H4 (cell line): ENCODE results near the gene MAPKAPK3. TPM values are rescaled to one million over a fixed set of nuclear protein-coding genes. Genes with fewer than 3 reads are reported as not detected.
"Not testable (repeated sequence)": the region's sequence is repeated elsewhere in the genome, so short reads cannot be mapped to it uniquely, and the experiment has no call there.

Experiments
- DNase-seq: peaks from one replicate; pipeline ENCODE4 v3.0.0-alpha.2; 2015; ENCODE audit warnings: low spot score
- total RNA-seq: library from RNA; depleted of rRNA; stranded (reverse); fragments of >200 nt; shearing (Covaris generic); gene quantifications from 2 replicates; pipeline ENCODE4 v1.2.3, GENCODE V29; 2014; rRNA removed

The MAPKAPK3 gene
- total RNA-seq, 1 experiment from 2014 or later, result 28.6 TPM

DNA sequence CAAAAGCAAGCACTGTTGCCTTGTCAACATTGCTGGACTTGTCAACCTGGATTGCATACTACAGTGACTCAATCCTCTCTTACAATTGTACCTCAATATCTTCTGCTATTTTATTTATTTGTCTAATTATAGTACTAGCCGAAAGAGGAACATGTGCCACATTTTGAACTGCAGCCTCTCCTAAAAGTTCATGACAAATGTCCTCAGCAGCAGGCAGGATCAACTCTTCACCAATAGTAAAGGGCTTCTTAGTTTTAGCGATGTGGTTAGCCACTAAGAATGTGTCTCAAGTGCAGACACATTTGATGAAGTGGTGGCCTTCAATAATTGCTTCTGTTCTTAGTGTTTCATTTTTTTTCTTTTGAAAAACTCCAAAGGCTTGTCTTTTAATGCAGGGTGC, 71.0 kb downstream of the MAPKAPK3 start:
- no peak for DNase-seq

DNA sequence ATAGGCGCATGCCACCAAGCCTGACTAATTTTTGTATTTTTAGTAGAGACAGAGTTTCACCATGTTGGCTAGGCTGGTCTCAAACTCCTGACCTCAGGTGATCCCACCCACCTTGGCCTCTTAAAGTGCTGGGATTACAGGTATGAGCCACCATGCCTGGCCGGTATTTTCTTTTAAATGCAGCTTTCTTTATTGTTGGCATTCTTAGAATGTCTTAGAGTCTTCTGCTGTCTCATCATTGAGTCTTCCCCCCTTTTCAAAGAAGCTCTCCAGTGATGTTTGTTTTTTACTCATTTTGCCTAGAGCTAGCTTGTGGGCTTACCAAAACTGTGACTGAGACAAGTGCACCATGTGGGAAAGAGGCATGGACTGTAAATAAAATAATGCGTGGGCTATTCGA, 71.7 kb downstream of the MAPKAPK3 start:
- not testable (repeated sequence) for DNase-seq

DNA sequence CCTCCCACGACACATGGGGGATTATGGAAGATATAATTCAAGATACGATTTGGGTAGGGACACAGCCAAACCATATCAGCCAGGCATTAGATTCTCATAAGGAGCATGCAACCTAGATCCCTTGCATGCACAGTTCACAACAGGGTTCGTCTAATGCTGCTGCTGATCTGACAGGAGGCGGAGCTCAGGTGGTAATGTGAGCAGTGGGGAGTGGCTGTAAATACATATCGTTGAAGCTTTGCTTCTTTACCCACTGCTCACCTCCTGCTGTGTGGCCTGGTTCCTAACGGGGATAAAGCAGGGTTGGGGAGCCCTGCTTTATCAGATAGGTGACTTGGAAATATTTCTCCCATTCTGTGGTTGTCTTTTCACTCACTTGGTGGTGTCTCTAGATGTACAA, 72.6 kb downstream of the MAPKAPK3 start:
- no peak for DNase-seq

DNA sequence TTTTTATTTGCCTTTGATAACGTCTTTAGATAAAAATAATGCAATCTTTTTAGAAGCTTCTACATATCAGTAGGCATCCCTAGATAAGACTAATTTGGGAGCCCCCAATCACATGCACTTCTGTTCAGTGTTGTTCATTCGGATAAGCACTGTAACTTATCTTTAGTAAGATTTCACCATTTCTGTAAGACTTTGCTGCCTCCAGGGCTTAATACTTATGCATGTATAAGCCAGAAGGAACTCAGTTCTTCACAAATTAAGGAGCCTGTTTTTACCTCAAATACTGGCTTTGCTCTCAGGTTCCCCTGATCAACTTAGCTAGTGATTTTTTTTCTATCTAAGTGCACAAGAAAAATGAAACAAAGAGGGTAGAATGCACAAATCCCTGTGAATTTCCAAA, 78.1 kb downstream of the MAPKAPK3 start:
- no peak for DNase-seq

DNA sequence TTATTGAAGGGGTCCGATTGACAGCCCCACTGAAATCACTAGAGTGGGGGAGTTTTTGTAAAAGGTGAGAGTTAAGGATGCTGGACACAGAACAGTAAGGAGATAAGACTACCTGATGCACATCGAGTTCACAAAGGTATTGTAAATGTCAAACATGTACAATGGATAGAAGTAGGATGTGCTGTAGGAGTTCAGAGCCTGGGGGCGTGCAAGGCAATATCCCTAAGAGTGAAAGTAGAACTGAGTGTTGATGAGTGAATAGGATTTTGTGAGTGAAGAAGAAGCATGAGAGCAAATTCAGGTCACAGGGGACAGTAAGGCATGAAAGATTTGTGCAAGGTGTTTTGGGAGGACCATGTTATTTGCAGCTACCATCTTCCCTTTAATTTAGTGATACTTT, 79.3 kb downstream of the MAPKAPK3 start:
- DNase-seq, result no peak

DNA sequence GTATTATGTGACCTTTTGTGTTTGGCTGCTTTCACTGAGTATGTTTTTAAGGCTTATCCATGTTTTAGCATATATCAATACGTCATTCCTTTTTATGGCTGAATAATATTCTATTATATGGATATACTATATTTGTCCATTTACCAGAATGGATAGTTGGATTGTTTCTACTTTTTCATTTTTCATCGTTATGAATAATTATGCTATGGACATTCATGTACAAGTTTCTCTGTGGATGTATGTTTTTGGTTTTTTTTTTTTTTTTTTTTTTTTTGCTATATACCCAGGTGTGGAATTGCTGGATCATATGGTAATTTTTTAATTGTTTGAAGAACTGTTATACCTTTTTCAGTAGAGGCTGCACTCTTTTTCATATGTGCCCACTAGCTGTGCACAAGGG, 81.3 kb downstream of the MAPKAPK3 start:
- no peak for DNase-seq

Other genes starting within 250 kb of the MAPKAPK3 start
- 0.04 TPM in 1 of 2 replicates, not detected in the other for gene CACNA2D2, start 113.5 kb upstream of the MAPKAPK3 start, total RNA-seq
- 0.41 and 0.68 TPM in 2 replicates for gene C3orf18, start 49.4 kb upstream of the MAPKAPK3 start, total RNA-seq
- 5.6 and 7.3 TPM in 2 replicates for gene HEMK1, start 47.6 kb upstream of the MAPKAPK3 start, total RNA-seq
- 0.23 and 1.3 TPM in 2 replicates for gene CISH, start 5.4 kb upstream of the MAPKAPK3 start, total RNA-seq
- gene DOCK3, start 57.8 kb downstream of the MAPKAPK3 start, total RNA-seq, result 0.02 and 0.12 TPM in 2 replicates